Activated CD8-positive, alpha-beta memory T cell treated with anti-CD3 and anti-CD28 coated beads for 4 hours (primary cell): Measurements from ENCODE around the gene ZC3H14.

ENCODE experiments used
- DNase-seq, 2 donors: peaks; one replicate each; pipeline ENCODE4 v3.0.0-alpha.2; 2020; ENCODE audit warnings: low read depth in 2 of 2

The ZC3H14 gene

DNA sequence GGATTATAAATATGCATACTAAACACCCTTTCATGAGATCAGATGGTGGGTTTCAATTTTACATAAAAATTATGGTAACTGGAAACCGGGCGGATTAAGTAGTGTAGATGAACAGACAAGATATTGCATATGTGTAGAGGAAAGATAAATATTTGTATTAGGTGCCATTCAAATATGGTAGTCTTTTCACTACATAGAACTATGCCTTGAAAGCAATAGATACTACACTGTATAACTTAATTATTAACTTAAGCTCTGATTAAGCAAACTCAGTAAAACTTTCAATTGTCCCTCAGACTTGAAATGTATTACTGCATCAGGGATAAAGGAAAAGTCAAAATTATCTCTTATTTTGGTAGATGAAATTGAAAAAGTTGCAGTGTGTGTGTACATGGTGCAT lies 10.0 kb upstream of the ZC3H14 start:
- DNase-seq = no peak

DNA sequence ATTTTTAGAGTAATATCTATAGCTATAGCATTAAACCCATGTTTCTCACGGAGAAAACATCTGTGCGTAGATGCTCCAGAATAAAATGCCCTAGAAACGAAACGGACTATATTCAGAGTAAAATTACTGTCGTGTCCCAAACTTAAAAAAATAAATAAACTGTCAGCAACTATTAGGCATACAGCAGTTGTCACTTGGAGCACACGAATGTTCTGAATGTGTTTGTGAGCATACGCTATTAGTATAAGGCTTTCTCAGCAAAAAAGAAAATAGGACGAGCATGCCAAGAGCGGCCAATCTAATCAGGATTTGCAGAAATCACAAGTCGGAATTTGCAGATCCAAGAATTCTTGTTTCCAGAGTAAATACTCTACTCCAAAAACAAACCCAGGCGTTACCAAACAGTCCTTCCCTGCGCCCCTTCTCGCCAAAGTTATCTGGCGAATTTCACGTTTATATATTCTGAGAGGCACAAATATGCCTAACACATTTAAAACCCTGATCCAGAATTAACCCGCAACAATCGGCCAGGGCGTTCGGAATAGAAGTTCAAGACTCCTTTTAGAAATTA lies 8.9 kb upstream of the ZC3H14 start:
- DNase-seq = no peak

DNA sequence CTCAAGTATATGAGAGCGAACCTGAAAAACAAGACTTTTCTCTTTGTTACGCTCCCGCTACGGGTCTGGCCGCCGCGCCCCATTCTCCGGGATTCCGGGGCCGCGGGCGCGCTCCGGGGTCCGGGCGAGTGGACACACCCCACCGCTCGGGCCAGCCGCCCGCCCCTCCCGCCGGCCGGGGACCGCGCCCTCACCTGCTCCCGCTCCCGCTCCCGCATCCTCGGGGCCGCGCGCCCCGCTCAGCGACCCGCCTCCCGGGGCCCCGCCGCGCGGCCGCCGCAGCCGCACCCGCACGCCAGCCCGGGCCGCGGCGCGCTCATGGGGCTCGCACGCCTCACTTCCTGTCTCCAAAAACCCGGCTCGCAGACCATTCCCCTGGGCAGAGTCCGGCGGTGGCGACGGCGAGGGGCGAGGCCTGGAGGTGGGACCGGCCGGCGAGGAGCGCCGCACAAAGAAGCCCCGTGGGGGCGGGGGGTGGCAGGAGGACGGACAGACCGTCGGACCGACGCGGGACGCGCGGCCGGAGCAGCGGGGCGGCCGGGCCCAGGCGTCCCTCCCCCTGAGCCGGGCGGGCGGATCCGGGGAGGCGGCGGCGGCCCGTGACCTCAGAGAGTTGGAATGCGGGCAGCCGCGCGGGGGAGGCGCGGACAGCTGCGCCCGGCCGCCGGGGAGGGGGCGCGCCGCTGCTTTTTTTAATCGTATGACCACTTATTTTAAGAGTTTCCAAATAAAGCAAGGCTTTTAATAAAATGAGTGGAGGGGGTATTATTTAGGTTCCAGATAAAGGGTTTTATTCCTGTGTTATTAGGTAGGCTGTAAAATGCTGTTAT lies 8.2 kb upstream of the ZC3H14 start, which contains the start of gene PTPN21:
PTPN21 (minus strand) TSS at position 551 of the 830 bp plus-strand sequence. CDS start 4,590 bp downstream, outside the sequence.
- no peak for DNase-seq

DNA sequence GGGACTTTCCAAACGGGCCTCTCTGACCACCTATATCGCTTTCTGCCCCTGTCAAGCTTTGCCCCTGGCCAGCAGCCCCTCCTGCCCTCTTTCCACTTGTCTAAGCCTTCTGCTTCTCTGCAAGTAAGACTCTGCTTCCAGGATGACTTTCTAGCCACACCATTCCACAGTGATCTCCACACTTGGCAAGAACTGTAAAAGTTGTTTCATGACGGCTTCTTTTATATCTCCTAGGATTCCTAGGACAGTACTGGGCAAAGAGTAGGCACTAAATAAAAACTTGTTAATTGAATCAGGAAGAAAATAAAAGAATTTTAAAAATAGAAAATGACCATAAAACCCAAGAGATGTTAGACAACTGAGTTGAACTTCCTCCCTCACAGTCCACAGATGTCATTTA lies 6.3 kb upstream of the ZC3H14 start:
- no peak for DNase-seq

DNA sequence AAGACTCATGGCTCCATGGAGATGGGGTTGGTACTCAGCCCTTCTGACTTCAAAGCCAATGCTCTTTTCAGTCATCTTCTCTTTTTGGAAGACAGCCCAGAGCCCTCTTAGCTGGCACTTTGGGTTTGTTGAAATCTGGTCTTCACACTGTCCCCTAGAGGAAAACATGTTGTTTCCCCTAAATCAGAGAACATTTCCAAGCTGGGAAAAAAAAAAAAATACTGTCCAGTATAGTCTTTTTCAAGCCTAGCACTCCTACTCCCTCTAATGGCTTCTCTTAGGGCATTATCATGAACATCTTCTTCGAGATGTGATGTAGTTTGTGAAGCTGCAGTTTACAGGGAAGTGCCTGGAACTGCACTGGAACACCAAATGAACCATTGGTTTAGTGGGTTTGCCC lies 3.0 kb upstream of the ZC3H14 start:
- DNase-seq = no peak

DNA sequence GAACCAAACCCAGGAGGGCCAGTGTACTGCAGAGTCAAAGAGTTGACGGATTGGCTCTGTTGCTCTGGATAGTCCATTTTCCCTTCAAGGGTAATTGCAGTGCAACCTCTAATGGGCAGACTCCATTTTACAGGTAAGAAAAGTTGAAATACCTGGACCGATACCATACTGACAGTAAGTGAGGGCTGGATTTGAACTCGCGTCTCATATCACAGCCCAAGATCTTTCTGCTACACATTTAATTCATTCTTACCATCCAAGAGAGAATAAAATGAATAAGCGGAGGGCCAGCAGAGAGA lies 356 bp upstream of the ZC3H14 start:
- no peak for DNase-seq

DNA sequence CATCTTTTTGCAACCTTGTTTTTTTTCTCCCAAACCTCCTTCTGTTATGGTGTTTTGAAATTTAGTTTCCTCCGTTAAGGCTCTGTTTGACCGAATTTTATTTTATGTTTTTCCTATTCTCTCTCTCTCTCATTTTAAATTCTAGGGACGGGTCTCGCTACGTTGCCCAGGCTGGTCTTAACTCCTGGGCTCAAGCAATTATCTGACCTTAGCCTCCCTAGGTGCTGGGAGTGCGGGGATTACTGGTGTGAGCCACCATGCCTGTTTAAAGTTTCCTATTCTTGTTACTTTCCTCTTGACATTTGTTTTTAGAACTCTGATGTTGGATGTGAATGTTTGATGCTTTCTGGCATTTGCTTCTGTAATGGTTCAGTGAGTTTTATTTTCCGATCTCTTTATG lies 1.0 kb downstream of the ZC3H14 start:
- no peak for DNase-seq

DNA sequence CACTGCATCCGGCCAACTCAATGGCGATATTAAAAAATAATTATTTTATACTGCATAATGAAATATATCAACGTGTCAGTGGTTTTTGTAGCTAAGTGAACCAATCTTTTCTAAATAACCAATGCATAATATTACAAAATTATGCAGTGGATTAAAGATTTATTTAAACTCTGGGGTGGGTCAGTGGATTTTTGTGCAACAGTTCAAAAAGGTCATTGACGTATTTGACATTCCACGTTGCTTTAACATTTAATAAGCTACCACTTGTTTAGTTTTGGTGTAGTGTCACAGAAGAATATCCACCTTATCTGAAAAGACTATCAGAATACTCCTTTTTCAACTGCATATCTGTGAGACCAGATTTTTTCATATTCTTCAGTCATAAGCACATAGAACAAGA lies 2.6 kb downstream of the ZC3H14 start:
- DNase-seq = no peak

DNA sequence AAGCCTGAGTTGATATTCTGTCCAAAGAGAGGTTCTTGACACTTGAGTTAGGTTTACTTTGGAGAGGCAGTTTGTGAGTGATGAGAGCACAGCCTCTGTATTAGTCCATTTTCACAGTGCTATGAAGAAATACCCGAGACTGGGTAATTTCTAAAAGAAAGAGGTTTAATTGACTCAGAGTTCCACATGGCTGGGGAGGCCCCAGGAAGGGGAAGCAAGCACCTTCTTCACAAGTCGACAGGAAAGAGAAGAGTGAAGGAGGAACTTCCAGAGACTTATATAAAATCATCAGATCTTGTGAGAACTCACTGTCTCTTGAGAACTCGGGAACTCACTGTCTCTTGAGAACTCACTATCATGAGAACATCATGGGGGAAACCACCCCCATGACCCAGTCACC lies 5.4 kb downstream of the ZC3H14 start:
- no peak for DNase-seq

DNA sequence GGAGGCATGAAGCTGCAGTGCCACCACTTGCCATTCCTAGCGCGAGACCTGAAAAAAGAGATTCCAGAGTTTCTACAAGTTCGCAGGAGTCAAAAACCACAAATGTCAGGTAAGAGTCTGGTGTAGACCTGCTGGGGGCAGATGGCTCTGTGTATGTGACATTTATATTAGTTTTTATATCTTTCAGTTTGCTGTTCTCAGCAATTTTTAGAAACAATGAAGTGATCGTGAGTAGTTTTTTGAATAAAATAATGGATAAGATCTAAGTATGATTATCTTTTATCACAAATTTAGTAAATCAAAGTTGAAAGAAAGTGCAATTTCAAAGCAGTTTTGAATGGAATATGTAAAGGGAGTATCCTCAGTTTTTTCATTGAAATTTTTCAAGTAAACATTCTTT lies 9.3 kb downstream of the ZC3H14 start:
- DNase-seq = no peak

DNA sequence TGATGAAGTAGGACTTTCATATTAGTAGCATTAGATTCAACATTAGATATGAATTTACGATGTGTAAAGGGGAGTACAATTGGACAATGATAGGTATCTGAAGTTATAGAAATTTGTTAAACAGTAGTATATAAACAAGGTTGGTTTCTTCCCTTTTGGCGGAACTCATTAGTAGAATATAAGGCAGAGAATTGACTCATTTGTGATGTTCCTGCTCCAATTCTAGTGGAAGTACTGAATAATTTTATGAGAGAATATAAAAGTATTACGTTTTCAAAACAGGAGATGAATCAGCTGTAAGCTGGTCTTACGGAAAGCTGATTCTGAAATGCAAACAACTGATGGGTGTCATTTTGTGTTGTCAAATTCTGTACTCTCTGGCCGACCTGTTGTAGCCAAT lies 13.4 kb downstream of the ZC3H14 start:
- no peak for DNase-seq

DNA sequence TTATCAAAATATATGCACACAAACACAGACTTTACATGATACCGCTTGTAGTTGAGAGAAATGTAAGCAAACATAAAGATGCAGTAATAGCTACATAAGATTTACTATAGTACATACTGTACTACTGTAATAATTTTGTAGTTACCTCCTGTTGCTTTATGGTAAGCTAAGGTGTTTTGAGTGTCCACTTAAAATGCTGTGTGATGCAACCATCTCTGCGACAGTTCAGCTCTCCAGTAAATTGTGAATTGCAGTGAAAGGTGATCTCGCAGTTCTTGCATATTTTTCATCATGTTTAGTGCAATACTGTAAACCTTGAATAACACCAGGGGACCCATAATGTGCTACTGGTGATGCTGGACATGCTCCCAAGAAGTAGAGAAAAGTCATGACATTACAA lies 21.6 kb downstream of the ZC3H14 start:
- DNase-seq = no peak

DNA sequence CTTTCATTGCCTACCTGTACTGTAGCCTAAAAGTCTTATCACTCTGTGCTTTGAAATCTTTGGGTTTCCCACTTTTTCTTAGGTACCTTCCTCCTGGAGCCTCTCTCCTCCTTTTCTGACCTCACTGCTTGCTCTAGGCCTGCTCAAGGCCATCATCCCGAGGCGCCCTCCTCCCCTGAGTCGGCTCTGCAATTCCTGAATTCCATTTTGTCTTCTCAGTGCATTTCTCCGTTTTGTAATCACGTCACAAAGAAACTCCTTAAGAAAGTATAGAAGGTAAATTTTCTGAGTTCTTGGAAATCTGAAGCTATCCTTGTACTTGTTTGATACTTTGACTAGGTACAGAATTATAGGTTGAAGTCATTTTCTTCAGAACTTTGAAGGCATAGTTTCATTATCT lies 25.2 kb downstream of the ZC3H14 start:
- DNase-seq = no peak

DNA sequence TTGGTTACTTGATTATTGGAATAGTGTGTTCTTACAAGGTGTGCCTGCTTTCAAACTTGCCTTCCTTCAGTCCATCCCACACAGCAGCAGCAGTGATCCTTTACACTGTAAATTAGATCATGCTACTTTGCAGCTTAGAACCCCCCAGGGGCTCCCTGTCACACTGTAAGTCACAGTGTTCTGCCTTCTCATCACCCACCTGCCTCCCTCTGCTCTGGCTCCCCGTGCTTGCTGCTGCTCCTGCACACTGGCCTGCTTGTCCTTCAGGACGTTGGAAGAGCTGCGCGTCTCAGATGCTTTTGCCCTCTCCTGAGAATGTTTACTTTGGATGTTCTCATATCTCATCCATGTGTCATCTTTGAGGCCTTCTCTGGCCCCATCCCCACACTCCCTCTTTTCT lies 27.3 kb downstream of the ZC3H14 start:
- no peak for DNase-seq

DNA sequence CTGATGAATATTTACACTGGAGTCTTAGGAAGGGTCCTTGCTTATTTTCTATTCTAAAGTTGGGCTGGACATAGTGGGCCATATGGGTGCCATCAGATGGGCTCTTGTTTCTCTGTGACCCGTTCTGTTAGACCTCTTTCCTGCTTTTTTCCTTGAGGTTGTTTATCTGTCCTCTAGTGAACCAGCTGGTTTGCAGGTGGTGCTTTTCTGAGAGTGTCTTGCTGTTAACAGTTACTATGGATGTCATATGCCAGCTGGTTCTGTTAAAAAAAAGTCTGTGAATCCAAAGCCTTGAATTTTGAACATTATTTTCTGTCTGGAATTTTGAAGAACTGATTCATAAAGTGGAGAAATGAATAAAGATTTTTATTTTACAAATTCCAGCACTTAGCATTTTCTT lies 29.2 kb downstream of the ZC3H14 start:
- DNase-seq = no peak

DNA sequence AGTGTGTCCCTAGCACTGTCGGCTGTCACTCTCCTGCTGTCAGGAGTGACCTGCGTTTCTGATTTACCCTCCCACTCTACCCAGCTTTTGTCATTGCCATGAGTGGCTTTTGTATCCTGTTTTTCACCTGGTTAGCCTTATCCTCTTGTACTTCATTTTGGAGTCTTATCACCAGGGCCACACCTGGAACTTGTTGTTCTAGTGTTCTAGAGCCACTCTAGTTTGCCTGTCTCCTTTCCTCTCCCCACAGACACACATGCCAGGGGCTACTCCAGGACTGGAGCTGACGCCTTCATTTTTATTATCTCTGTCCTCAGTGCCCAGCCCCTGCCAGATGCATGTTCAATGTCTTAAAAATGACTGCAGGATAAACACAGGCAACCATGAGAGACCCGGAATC lies 34.2 kb downstream of the ZC3H14 start:
- no peak for DNase-seq

DNA sequence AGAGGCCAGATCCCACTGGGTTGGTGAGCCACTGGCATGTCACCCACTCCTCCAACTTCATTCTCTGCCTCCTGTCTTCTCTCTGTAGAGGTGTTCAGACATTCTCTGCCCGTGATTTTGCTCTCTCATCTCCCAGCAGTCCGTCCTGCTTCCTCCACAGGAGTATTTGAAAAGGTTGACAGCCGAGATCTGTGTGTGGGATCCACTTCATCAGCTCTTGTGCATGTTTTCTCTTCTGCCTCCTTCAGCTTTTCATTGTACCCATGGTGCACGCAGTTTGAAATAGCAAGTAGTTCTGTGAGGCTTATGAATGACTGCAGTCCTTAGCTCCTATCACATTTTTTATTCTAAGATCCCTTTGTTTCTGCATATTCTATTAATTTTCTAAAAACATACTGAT lies 34.8 kb downstream of the ZC3H14 start:
- DNase-seq = no peak

DNA sequence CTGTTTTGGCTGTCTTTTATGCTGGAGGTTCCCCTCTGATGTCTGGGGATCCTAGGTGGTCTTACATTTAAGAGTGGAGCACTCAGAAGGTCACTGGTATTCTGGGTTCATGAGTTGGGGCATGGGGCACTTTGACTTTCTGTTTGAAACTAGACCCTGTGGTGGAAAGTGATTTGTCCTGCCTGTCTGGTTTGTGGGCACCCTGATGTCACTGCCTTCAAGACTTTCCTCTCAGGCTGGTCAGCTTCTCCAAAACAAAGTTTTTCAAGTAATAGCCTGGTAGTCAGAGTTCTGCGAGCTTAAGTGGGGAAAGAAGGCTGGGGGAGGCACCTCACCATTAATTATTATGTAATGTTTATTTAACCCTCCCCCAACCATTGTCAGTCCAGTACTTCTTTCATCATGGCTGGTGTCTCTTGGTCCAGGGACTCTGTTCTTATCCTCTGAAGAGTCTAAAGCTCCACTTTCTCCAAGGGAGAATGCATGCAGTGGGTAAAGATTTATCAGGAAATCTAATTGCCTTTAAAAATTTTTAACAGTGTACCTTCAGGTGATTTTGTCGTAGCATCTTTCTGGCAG lies 35.3 kb downstream of the ZC3H14 start:
- no peak for DNase-seq

DNA sequence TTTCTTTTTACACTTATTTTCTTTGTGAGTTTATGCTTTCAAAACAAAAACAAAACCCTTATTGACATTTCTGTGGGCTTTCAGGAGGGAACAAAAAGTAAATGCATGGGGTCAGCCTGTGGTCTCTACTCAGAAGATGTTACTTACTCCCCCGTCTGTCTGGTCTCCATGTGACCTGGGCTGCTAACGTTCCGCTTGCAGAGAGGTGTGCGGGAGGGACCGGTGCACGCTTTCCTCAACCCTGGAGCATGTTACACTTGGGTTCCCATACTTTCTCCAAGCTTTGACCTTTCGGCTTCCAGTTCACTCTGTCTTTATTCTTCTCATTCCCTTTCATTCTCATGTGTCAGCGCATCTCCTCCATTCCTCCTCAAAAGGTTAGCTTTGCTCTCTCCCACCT lies 36.5 kb downstream of the ZC3H14 start:
- DNase-seq = no peak

DNA sequence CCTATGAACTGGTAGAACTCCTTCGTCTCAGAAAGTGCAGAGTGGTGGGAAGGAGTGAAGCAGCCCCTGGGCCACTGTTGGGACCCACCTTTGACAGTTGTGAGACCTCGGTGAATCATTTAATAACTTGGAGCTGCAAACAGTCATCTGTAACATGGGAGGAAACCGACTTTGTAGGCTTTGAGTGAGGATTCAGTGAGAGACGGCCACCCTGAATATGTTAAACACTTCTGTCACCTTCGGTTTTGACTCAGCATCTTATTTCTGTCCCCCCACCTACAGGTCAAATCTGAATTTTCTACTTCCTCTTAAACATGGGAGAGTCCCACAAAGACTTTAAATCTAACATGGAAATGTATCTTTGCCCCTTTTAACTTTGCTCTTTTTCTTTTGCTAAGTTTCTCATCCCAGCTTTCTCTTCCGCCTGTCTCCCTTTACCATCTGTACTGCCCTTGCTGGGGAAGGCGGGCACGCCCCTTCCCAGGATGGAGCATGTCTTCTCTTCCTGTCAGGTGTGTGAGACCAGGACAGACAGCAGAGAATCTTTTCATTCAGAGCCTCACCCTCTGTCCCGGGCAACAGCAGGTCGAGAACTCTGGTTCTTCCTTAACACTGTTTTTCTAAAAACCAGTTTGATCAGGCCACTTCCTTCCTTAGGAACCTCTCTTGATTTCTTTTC lies 37.1 kb downstream of the ZC3H14 start:
- no peak for DNase-seq

DNA sequence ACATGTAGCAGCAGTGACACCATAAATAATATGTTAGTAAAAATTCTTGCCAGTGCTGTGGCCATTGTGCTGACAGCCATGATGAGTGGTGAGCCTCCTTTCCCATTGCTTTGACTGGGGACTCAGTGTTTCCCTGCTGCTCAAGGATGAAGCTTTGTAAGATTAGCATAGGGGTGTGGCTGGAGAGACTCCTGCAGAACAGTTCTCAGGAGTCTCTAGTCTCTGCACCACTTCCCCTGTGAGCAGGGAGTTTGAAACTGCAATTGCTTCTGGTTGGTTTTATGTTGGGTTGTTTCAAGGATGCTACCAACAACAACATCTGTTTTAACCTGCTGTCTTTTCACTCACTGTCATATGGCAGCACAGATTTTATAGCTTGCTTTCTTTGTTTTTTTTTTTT lies 41.4 kb downstream of the ZC3H14 start:
- no peak for DNase-seq

DNA sequence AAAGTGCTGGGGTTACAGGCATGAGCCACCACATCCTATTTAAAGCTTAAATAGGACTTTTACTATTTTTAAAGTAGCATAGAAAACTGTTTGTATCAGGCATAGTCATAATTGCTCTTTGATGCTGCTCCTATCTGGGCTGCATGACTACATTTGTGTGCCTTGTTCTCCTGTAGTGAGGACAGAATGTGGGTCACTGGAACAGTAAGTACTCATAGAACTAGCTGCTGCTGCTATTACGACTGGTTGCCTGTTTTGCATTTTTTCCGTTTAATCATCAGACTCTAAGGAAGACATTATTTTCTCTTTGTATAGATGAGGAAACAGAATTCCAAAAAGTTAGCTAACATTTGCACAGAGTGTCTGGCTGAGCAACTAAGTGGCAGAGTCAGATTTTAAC lies 42.8 kb downstream of the ZC3H14 start:
- DNase-seq = no peak

DNA sequence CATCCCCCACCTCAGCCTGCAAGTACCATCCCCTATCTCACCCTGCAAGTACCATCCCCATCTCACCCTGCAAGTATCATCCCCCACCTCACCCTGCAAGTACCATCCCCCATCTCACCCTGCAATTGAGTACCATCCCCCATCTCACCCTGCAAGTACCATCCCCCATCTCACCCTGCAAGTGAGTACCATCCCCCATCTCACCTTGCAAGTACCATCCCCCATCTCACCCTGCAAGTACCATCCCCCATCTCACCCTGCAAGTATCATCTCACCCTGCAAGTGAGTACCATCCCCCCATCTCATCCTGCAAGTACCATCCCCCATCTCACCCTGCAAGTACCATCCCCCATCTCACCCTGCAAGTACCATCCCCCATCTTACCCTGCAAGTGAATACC lies 45.0 kb downstream of the ZC3H14 start:
- DNase-seq = no peak
